OCI-LY3 (cell line): ENCODE data around the gene MED17.

ENCODE experiments used
- H2AFZ ChIP-seq: fragments of 200-600, 300-600 bp; shearing (Covaris generic); 2 replicates; pipeline ENCODE4 v1.6.0; 2014; ENCODE audit warnings: antibody characterized with exemption, low read depth, low read length
- H3K27ac ChIP-seq: fragments of 200-600, 300-600 bp; sonication (generic); 2 replicates; pipeline ENCODE4 v1.5.1; 2014; ENCODE audit warnings: mild to moderate bottlenecking, low read length, moderate library complexity, mixed read lengths
- H3K27me3 ChIP-seq: fragments of 200-600, 300-600 bp; sonication (generic); 2 replicates; pipeline ENCODE4 v1.6.1; 2014; ENCODE audit warnings: low read depth, low read length, mixed read lengths
- H3K36me3 ChIP-seq: fragments of 200-600, 300-600 bp; sonication (generic); replicated peaks from 2 replicates; pipeline ENCODE3; 2014; ENCODE audit warnings: low read depth, low read length, mixed read lengths
- H3K4me1 ChIP-seq: fragments of 300-600, 200-600 bp; sonication (generic); 2 replicates; pipeline ENCODE4 v1.6.1; 2014; ENCODE audit warnings: low read length, mixed read lengths
- H3K4me2 ChIP-seq: fragments of 200-600, 300-600 bp; sonication (generic); 2 replicates; pipeline ENCODE4 v1.6.1; 2014; ENCODE audit warnings: low read length, mixed read lengths
- H3K4me3 ChIP-seq: fragments of 300-600, 200-600 bp; sonication (generic); 2 replicates; pipeline ENCODE4 v1.5.1; 2014; ENCODE audit warnings: antibody characterized with exemption, mild to moderate bottlenecking, low read length, moderate library complexity
- H3K79me2 ChIP-seq: fragments of 300-600, 200-600 bp; shearing (Covaris generic); 2 replicates; pipeline ENCODE4 v1.6.1; 2014; ENCODE audit warnings: mild to moderate bottlenecking, low read length, mixed read lengths
- H3K9ac ChIP-seq: fragments of 300-600, 200-600 bp; shearing (Covaris generic); 2 replicates; pipeline ENCODE4 v1.6.0; 2014; ENCODE audit warnings: mild to moderate bottlenecking, low read length, moderate library complexity
- H3K9me3 ChIP-seq: fragments of 200-600, 300-600 bp; shearing (Covaris generic); 2 replicates; pipeline ENCODE4 v1.6.1; 2014; ENCODE audit warnings: low read length, mixed read lengths; ENCODE audit not compliant: insufficient read depth
- H4K20me1 ChIP-seq: fragments of 200-600, 300-600 bp; sonication (generic); 2 replicates; pipeline ENCODE4 v1.6.1; 2016; ENCODE audit warnings: low read length, mixed read lengths; ENCODE audit not compliant: insufficient read depth
- CTCF ChIP-seq: fragments of 200-600, 300-600 bp; sonication (generic); IDR thresholded peaks from 2 replicates; pipeline ENCODE4 v1.5.1; 2014; ENCODE audit warnings: antibody characterized with exemption, low read length, low read depth
- EZH2phosphoT487 ChIP-seq: fragments of 200-600 bp; shearing (Covaris generic); IDR thresholded peaks from 2 replicates; pipeline ENCODE4 v1.6.1; 2018; ENCODE audit warnings: antibody characterized with exemption, mixed run types, low read depth

MED17 gene

GRCh38 chr11:93751001-93751400 lies 33.1 kb upstream of the MED17 start:
- H3K4me1 ChIP-seq: peaks cover 3% of the 10 kb centered on the region
- H3K4me2 ChIP-seq: no peak overlapping the region
- no peak overlapping the region for H3K9ac ChIP-seq
- H2AFZ ChIP-seq: no peak overlapping the region
- no peaks in the 10 kb centered on the region for H3K27me3 ChIP-seq
- TF ChIP-seq CTCF (no peak), EZH2phosphoT487 (no peak)
- peaks cover 7% of the 10 kb centered on the region for H3K36me3 ChIP-seq
- H3K9me3 ChIP-seq: no peaks in the 10 kb centered on the region
- no peak overlapping the region for H3K27ac ChIP-seq
- H4K20me1 ChIP-seq: no peaks in the 10 kb centered on the region
- no peak overlapping the region for H3K4me3 ChIP-seq
- no peaks in the 10 kb centered on the region for H3K79me2 ChIP-seq

- Histone ChIP-seq H3K9ac (no peak overlapping the region), H3K4me1 (peaks cover 13% of the 10 kb centered on the region), H3K36me3 (peaks cover 10% of the 10 kb centered on the region), H2AFZ (no peak overlapping the region), H3K4me2 (no peak overlapping the region), H3K79me2 (no peaks in the 10 kb centered on the region), H3K27ac (no peak overlapping the region), H3K9me3 (no peaks in the 10 kb centered on the region), H3K4me3 (no peak overlapping the region), H3K27me3 (no peaks in the 10 kb centered on the region), H4K20me1 (peaks cover 8% of the 10 kb centered on the region; the same call in 1 of the 2 replicates)
- TF ChIP-seq EZH2phosphoT487: no peak
- TF ChIP-seq CTCF: no peak
Measured at GRCh38 chr11:93753241-93753640, 30.8 kb upstream of the MED17 start.

- H3K4me1 ChIP-seq: peaks cover 13% of the 10 kb centered on the region
- H3K36me3 ChIP-seq: peaks cover 16% of the 10 kb centered on the region
- no peaks in the 10 kb centered on the region for H3K79me2 ChIP-seq
- TF ChIP-seq EZH2phosphoT487 (no peak), CTCF (no peak)
- peak overlapping the region; percentile 2; the same call in 1 of the 2 replicates for H3K27ac ChIP-seq
- H3K4me2 ChIP-seq: peak overlapping the region; percentile 49
- H3K27me3 ChIP-seq: no peaks in the 10 kb centered on the region
- peaks cover 8% of the 10 kb centered on the region; the same call in 1 of the 2 replicates for H4K20me1 ChIP-seq
- H2AFZ ChIP-seq: no peak overlapping the region
- H3K9me3 ChIP-seq: no peaks in the 10 kb centered on the region
- no peak overlapping the region for H3K4me3 ChIP-seq
- no peak overlapping the region for H3K9ac ChIP-seq
Measured at GRCh38 chr11:93756748-93757147, 27.3 kb upstream of the MED17 start.

GRCh38 chr11:93757301-93757700 lies 26.8 kb upstream of the MED17 start:
- no peak overlapping the region for H3K27ac ChIP-seq
- no peak overlapping the region for H2AFZ ChIP-seq
- H3K4me3 ChIP-seq: no peak overlapping the region
- peaks cover 13% of the 10 kb centered on the region for H3K4me1 ChIP-seq
- no peaks in the 10 kb centered on the region for H3K9me3 ChIP-seq
- H3K9ac ChIP-seq: no peak overlapping the region
- no peaks in the 10 kb centered on the region for H3K27me3 ChIP-seq
- peak overlapping the region; percentile 49 for H3K4me2 ChIP-seq
- peaks cover 16% of the 10 kb centered on the region for H3K36me3 ChIP-seq
- TF ChIP-seq EZH2phosphoT487: no peak
- H4K20me1 ChIP-seq: peaks cover 8% of the 10 kb centered on the region; the same call in 1 of the 2 replicates
- H3K79me2 ChIP-seq: no peaks in the 10 kb centered on the region
